Measurements from ENCODE around the gene WNT4. TPM values are rescaled to one million over a fixed set of nuclear protein-coding genes. Genes with fewer than 3 reads are reported as not detected.

WNT4 gene
- total RNA-seq, 1 experiment from 2014 or later, result 0.92 TPM

- CTCF ChIA-PET, result no interaction called here
- in situ Hi-C loops (cut with HindIII; ENCODE audit: low pct_unique_long_range_greater_than_20kb, low sequenced_read_pairs), result no loop called here
- H3K4me3 ChIP-seq (ENCODE audit: low read depth in 2 of 2, low read length in 2 of 2), result no peak overlapping the region
- no TSS peak for BruUV-seq (replicated peaks)
- DNase-seq (ENCODE audit: low read depth, low spot score), result no peak
- H3K36me3 ChIP-seq (ENCODE audit: control insufficient read depth, insufficient read depth, low read length), result peaks cover 15% of the 10 kb centered on the region
- H3K9me3 ChIP-seq (ENCODE audit: control insufficient read depth, insufficient read depth, low read depth, low read length), result no peaks in the 10 kb centered on the region
- no peak overlapping the region for H3K27ac ChIP-seq (ENCODE audit: low read length)
- no peaks in the 10 kb centered on the region for H3K27me3 ChIP-seq (ENCODE audit: control insufficient read depth, insufficient read depth, low read length)
- POLR2A ChIA-PET, result no interaction called here
- intact Hi-C loops (cut with micrococcal nuclease; ENCODE audit: unreplicated experiment), result loop anchor here (10.0 kb wide), 1 partner anchor 312 kb away; no protein-coding TSS in a partner anchor
- no peaks in the 10 kb centered on the region; the same call in 1 of the 2 replicates for H3K4me1 ChIP-seq (ENCODE audit: control insufficient read depth, insufficient read depth, low read length)
- ATAC-seq, result no peak
- no peak for TF ChIP-seq REST (IDR thresholded peaks at IDR 0.05; ENCODE audit: insufficient read depth in 1 of 2, low read depth in 2 of 2, low read length in 1 of 2)
- TF ChIP-seq CTCF (IDR thresholded peaks at IDR 0.05), result no peak
- no peak for TF ChIP-seq TCF7L2 (IDR thresholded peaks at IDR 0.05; ENCODE audit: low read depth, low read length)
- no peak for TF ChIP-seq POLR2AphosphoS5 (IDR thresholded peaks at IDR 0.05; ENCODE audit: low read depth, low read length)
- TF ChIP-seq SIN3A (IDR thresholded peaks at IDR 0.05; ENCODE audit: borderline replicate concordance, insufficient read depth, low read depth, low read length), result no peak
Observed at GRCh38 chr1:22102746-22103145, 40.2 kb downstream of the WNT4 start.

- TF ChIP-seq TCF7L2 (IDR thresholded peaks at IDR 0.05; ENCODE audit: low read depth, low read length) (no peak), POLR2AphosphoS5 (IDR thresholded peaks at IDR 0.05; ENCODE audit: low read depth, low read length) (no peak), SIN3A (IDR thresholded peaks at IDR 0.05; ENCODE audit: borderline replicate concordance, insufficient read depth, low read depth, low read length) (no peak), REST (IDR thresholded peaks at IDR 0.05; ENCODE audit: insufficient read depth in 1 of 2, low read depth in 2 of 2, low read length in 1 of 2) (no peak), CTCF (IDR thresholded peaks at IDR 0.05) (no peak)
- no peak overlapping the region for H3K27ac ChIP-seq (ENCODE audit: low read length)
- BruUV-seq (replicated peaks), result no TSS peak
- in situ Hi-C loops (cut with HindIII; ENCODE audit: low pct_unique_long_range_greater_than_20kb, low sequenced_read_pairs), result no loop called here
- ATAC-seq (no peak), DNase-seq (ENCODE audit: low read depth, low spot score) (no peak)
- POLR2A ChIA-PET, result no interaction called here
- H3K4me3 ChIP-seq (ENCODE audit: low read depth in 2 of 2, low read length in 2 of 2), result no peak overlapping the region
- CTCF ChIA-PET, result no interaction called here
- H3K36me3 ChIP-seq (ENCODE audit: control insufficient read depth, insufficient read depth, low read length), result peaks cover 18% of the 10 kb centered on the region
- H3K9me3 ChIP-seq (ENCODE audit: control insufficient read depth, insufficient read depth, low read depth, low read length), result no peaks in the 10 kb centered on the region
- no peaks in the 10 kb centered on the region for H3K27me3 ChIP-seq (ENCODE audit: control insufficient read depth, insufficient read depth, low read length)
- intact Hi-C loops (cut with micrococcal nuclease; ENCODE audit: unreplicated experiment), result loop anchor here (10.0 kb wide), 1 partner anchor 313 kb away; no protein-coding TSS in a partner anchor
- H3K4me1 ChIP-seq (ENCODE audit: control insufficient read depth, insufficient read depth, low read length), result no peaks in the 10 kb centered on the region; the same call in 1 of the 2 replicates
Observed at GRCh38 chr1:22101995-22102394, 40.9 kb downstream of the WNT4 start.
